ENCODE data around the gene KCNH4. TPM values are rescaled to one million over a fixed set of nuclear protein-coding genes. Genes with fewer than 3 reads are reported as not detected.

Gene KCNH4
- total RNA-seq, 1 experiment from 2014 or later, result 0.28 TPM

DNA sequence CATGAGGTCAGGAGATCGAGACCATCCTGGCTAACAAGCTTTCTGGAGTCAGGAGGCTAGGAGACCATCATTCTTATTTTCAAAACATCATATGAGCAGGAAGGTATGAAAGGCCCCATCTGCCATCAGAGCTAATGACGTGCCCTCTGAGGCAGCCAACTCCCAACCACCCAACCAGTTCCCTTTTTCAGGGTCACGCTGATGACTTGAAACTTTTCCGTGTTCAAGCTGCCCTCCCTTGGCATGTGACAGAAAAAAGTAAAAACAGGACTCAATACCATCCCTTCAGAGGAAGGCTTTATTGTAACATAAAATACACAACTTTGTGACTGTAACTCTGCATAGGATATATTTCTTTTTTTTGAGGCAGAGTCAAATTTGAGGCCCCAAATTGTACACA, 18.0 kb upstream of the KCNH4 start:
- H3K9me3 ChIP-seq (ENCODE audit: low read depth, low read length, poor library complexity, severe bottlenecking), result no peaks in the 10 kb centered on the region

DNA sequence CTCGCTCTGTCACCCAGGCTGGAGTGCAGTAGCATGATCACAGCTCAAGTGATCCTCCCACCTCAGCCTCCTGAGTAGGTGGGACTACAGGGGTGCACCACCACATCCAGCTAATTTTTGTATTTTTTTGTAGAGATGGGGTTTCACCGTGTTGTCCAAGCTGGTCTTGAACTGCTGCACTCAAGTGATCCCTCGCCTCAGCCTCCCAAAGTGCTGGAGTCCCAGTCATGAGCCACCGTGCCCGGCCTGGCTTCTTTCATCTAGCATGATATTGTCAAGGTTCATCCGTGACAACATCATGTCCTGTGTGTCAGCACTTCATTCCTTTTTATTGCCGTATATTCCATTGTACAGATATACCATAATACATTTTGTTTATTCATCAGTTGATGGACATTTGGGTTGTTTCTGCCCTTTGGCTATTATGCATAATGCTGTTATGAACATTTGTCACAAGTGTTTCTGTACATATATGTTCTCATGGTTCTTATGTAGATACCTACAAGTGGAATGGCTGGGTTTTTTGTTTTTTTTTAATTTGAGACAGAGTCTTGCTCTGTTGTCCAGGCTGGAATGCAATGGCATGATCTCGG, 16.7 kb upstream of the KCNH4 start:
- CTCF ChIA-PET, result no interaction called here
- intact Hi-C loops (cut with micrococcal nuclease; ENCODE audit: unreplicated experiment), result no loop called here
- H3K27me3 ChIP-seq (replicated peaks; ENCODE audit: insufficient read depth, low read depth, low read length, poor library complexity), result no peaks in the 10 kb centered on the region
- no peak overlapping the region for H3K4me3 ChIP-seq (ENCODE audit: low read depth, low read length, poor library complexity, severe bottlenecking)
- no peak overlapping the region for H3K27ac ChIP-seq (ENCODE audit: low read depth, low read length, poor library complexity, severe bottlenecking)
- no peaks in the 10 kb centered on the region for H3K9me3 ChIP-seq (ENCODE audit: low read depth, low read length, poor library complexity, severe bottlenecking)
- no peaks in the 10 kb centered on the region for H3K36me3 ChIP-seq (ENCODE audit: insufficient read depth, low read length, poor library complexity, severe bottlenecking)
- POLR2A ChIA-PET (ENCODE audit: low non-redundant PET), result no interaction called here
- DNase-seq (ENCODE audit: low spot score), result no peak
- H3K4me1 ChIP-seq (ENCODE audit: insufficient read depth, low read length, poor library complexity, severe bottlenecking), result no peaks in the 10 kb centered on the region
- no TSS peak for BruUV-seq (replicated peaks)
- TF ChIP-seq EZH2 (IDR thresholded peaks at IDR 0.05; ENCODE audit: borderline replicate concordance, low read depth, low read length, poor library complexity, severe bottlenecking), result no peak
- TF ChIP-seq, protein P1, sequence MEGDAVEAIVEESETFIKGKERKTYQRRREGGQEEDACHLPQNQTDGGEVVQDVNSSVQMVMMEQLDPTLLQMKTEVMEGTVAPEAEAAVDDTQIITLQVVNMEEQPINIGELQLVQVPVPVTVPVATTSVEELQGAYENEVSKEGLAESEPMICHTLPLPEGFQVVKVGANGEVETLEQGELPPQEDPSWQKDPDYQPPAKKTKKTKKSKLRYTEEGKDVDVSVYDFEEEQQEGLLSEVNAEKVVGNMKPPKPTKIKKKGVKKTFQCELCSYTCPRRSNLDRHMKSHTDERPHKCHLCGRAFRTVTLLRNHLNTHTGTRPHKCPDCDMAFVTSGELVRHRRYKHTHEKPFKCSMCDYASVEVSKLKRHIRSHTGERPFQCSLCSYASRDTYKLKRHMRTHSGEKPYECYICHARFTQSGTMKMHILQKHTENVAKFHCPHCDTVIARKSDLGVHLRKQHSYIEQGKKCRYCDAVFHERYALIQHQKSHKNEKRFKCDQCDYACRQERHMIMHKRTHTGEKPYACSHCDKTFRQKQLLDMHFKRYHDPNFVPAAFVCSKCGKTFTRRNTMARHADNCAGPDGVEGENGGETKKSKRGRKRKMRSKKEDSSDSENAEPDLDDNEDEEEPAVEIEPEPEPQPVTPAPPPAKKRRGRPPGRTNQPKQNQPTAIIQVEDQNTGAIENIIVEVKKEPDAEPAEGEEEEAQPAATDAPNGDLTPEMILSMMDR (conservative IDR thresholded peaks at IDR 0.05; ENCODE audit: low read depth, low read length), result no peak

More for the DNA sequence above, 18.0 kb upstream of the KCNH4 start:
- TF ChIP-seq EZH2 (IDR thresholded peaks at IDR 0.05; ENCODE audit: borderline replicate concordance, low read depth, low read length, poor library complexity, severe bottlenecking), result no peak
- TF ChIP-seq, protein P1 (conservative IDR thresholded peaks at IDR 0.05; ENCODE audit: low read depth, low read length), result no peak
- Histone ChIP-seq H3K27me3 (replicated peaks; ENCODE audit: insufficient read depth, low read depth, low read length, poor library complexity) (no peaks in the 10 kb centered on the region), H3K4me1 (ENCODE audit: insufficient read depth, low read length, poor library complexity, severe bottlenecking) (no peaks in the 10 kb centered on the region), H3K36me3 (ENCODE audit: insufficient read depth, low read length, poor library complexity, severe bottlenecking) (no peaks in the 10 kb centered on the region), H3K4me3 (ENCODE audit: low read depth, low read length, poor library complexity, severe bottlenecking) (no peak overlapping the region), H3K27ac (ENCODE audit: low read depth, low read length, poor library complexity, severe bottlenecking) (no peak overlapping the region)
- no peak for DNase-seq (ENCODE audit: low spot score)
- ChIA-PET POLR2A (ENCODE audit: low non-redundant PET) (no interaction called here), CTCF (no interaction called here)
- no TSS peak for BruUV-seq (replicated peaks)
- intact Hi-C loops (cut with micrococcal nuclease; ENCODE audit: unreplicated experiment), result no loop called here

DNA sequence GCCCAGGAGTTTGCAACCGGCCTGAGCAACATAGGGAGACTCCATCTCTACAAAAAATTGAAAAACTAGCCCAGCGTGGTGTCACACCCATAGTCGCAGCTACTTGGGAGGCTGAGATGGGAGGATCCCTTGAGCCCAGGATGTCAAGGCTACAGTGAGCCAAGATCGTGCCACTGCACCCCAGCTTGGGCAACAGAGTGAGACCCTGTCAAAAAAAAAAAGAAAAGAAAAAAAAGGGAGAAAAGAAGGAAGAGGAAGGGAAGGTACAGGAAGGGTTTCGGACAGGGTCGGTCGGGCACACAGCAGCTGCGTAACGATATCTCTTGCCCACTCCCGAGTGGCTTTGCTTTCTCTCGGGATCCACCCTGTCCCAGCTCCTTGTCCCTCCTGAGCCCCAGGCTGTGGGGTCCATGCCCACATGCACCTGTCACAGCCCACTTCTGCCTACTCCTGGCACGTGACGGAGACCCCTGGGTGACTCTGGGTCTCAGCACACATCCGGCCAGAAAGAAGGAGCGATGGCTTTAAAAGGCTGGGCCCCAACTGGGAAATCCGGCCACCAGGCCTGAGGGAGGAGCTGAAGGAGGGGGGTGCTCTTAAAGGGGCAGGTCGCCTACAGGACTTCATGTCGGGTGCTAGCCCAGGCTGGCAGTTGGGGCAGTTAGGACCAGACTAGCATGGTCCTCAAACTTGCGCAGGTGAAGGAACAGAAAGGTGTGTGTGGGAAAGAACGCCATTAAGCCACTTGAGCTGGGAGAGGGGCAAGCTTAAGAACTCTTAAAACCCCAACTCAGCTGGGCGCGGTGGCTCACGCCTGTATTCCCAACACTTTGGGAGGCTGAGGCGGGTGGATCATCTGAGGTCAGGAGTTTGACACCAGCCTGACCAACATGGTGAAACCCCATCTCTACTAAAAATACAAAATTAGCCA, 13.3 kb upstream of the KCNH4 start, which contains the start of gene GHDC:
Gene GHDC (minus strand): TSS at position 526 of the 931 bp plus-strand sequence. CDS start 913 bp downstream, outside the sequence.
- H3K4me3 ChIP-seq (ENCODE audit: low read depth, low read length, poor library complexity, severe bottlenecking), result peak within 1 kb of the TSS; percentile 53
- H3K9me3 ChIP-seq (ENCODE audit: low read depth, low read length, poor library complexity, severe bottlenecking), result no peaks in the 10 kb centered on the region
- peak; percentile 64 for DNase-seq (ENCODE audit: low spot score)
- no TSS peak for BruUV-seq (replicated peaks)
- H3K4me1 ChIP-seq (ENCODE audit: insufficient read depth, low read length, poor library complexity, severe bottlenecking), result no peaks in the 10 kb centered on the region
- CTCF ChIA-PET, result interaction anchor here (0.6 kb wide), 1 partner anchor 15 kb away, joined by 3 read pairs; no protein-coding TSS in a partner anchor
- H3K36me3 ChIP-seq (ENCODE audit: insufficient read depth, low read length, poor library complexity, severe bottlenecking), result no peaks in the 10 kb centered on the region
- TF ChIP-seq EZH2 (IDR thresholded peaks at IDR 0.05; ENCODE audit: borderline replicate concordance, low read depth, low read length, poor library complexity, severe bottlenecking), result no peak
- TF ChIP-seq, protein P1 (conservative IDR thresholded peaks at IDR 0.05; ENCODE audit: low read depth, low read length), result no peak
- no peaks in the 10 kb centered on the region for H3K27me3 ChIP-seq (replicated peaks; ENCODE audit: insufficient read depth, low read depth, low read length, poor library complexity)
- H3K27ac ChIP-seq (ENCODE audit: low read depth, low read length, poor library complexity, severe bottlenecking), result peak within 1 kb of the TSS; percentile 54
- POLR2A ChIA-PET (ENCODE audit: low non-redundant PET), result interaction anchor here (0.5 kb wide), 1 partner anchor 8 kb away, joined by 4 read pairs; no protein-coding TSS in a partner anchor
- intact Hi-C loops (cut with micrococcal nuclease; ENCODE audit: unreplicated experiment), result no loop called here
